ENCODE measurements around the gene ESYT3.

DNA sequence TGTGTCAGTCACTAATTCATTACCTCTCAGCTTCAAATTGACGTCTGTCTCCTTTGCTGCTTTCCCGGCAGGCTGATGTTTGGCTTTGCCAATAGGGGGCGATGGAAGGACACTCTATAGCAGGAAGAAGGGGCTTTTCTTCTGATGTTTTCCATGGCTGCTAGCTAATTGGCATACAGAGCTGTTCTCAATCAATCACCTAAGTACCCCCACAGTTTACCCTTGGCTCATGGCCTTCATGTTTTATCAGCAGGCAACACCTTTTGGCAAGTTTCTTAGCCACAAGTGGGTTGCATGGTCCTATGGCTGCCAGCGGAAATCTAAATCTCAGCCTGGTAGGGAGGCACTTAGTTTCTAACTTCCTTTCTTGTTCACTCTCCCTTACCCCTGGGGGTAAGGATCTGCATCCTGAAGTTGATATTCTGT, 45.0 kb downstream of the ESYT3 start:
- TF ChIP-seq, protein P1, sequence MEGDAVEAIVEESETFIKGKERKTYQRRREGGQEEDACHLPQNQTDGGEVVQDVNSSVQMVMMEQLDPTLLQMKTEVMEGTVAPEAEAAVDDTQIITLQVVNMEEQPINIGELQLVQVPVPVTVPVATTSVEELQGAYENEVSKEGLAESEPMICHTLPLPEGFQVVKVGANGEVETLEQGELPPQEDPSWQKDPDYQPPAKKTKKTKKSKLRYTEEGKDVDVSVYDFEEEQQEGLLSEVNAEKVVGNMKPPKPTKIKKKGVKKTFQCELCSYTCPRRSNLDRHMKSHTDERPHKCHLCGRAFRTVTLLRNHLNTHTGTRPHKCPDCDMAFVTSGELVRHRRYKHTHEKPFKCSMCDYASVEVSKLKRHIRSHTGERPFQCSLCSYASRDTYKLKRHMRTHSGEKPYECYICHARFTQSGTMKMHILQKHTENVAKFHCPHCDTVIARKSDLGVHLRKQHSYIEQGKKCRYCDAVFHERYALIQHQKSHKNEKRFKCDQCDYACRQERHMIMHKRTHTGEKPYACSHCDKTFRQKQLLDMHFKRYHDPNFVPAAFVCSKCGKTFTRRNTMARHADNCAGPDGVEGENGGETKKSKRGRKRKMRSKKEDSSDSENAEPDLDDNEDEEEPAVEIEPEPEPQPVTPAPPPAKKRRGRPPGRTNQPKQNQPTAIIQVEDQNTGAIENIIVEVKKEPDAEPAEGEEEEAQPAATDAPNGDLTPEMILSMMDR (conservative IDR thresholded peaks at IDR 0.05; ENCODE audit: low read length) = peak; percentile 89
- no peak for TF ChIP-seq EZH2phosphoT487 (IDR thresholded peaks at IDR 0.05; ENCODE audit: borderline replicate concordance, low read depth, low read length)

Measured in OCI-LY7 (cell line).